GM21825 (cell line): Measurements from ENCODE around the gene MROH2A.

Source experiments
- ATAC-seq: cut with Tn5 transposase; IDR thresholded peaks from one replicate; pipeline ENCODE4 v1.9.1; 2021; ENCODE audit warnings: mild to moderate bottlenecking, moderate library complexity; ENCODE audit not compliant: unreplicated experiment

Gene MROH2A

GRCh38 chr2:233835230-233836186 is 57.4 kb downstream of the MROH2A start:
- no peak for ATAC-seq

GRCh38 chr2:233836359-233836758 is 58.2 kb downstream of the MROH2A start:
- ATAC-seq: no peak

- ATAC-seq: no peak
Observed at GRCh38 chr2:233837694-233838229, 59.6 kb downstream of the MROH2A start.

GRCh38 chr2:233838251-233838650 is 60.1 kb downstream of the MROH2A start:
- no peak for ATAC-seq

GRCh38 chr2:233838726-233839446 is 60.8 kb downstream of the MROH2A start:
- ATAC-seq: no peak

- no peak for ATAC-seq
Observed at GRCh38 chr2:233839447-233839820, 61.3 kb downstream of the MROH2A start.

- ATAC-seq: no peak
Observed at GRCh38 chr2:233840520-233840919, 62.4 kb downstream of the MROH2A start.

- no peak for ATAC-seq
Observed at GRCh38 chr2:233841183-233841582, 63.1 kb downstream of the MROH2A start.

GRCh38 chr2:233844064-233844807 is 66.1 kb downstream of the MROH2A start:
- no peak for ATAC-seq

GRCh38 chr2:233844836-233845235 is 66.7 kb downstream of the MROH2A start:
- ATAC-seq: no peak

GRCh38 chr2:233845301-233846060 is 67.4 kb downstream of the MROH2A start:
- ATAC-seq: no peak

- ATAC-seq: no peak
Observed at GRCh38 chr2:233846387-233847247, 68.5 kb downstream of the MROH2A start.

- no peak for ATAC-seq
Observed at GRCh38 chr2:233847248-233847898, 69.2 kb downstream of the MROH2A start.

- no peak for ATAC-seq
Observed at GRCh38 chr2:233848276-233848675, 70.1 kb downstream of the MROH2A start.

- no peak for ATAC-seq
Observed at GRCh38 chr2:233849607-233850271, 71.6 kb downstream of the MROH2A start.

- no peak for ATAC-seq
Observed at GRCh38 chr2:233850745-233851144, 72.6 kb downstream of the MROH2A start.

- no peak for ATAC-seq
Observed at GRCh38 chr2:233851169-233851568, 73.0 kb downstream of the MROH2A start.

GRCh38 chr2:233852056-233852455 is 73.9 kb downstream of the MROH2A start:
- ATAC-seq: no peak
